Glomerular visceral epithelial cell (primary cell): ENCODE measurements around the gene YBEY.

Source experiments
- DNase-seq: peaks from one replicate; pipeline ENCODE4 v3.0.0-alpha.2; 2016; ENCODE audit errors: extremely low spot score

The YBEY gene

GRCh38 chr21:46327711-46328110 lies 41.6 kb downstream of the YBEY start:
- no peak for DNase-seq

- DNase-seq = no peak
Observed at GRCh38 chr21:46328151-46328550, 42.0 kb downstream of the YBEY start.

- DNase-seq = no peak
Observed at GRCh38 chr21:46329796-46330195, 43.7 kb downstream of the YBEY start.

- DNase-seq = no peak
Observed at GRCh38 chr21:46334351-46335140, 48.4 kb downstream of the YBEY start.

GRCh38 chr21:46336603-46337002 lies 50.5 kb downstream of the YBEY start:
- DNase-seq = no peak

GRCh38 chr21:46340998-46341397 lies 54.9 kb downstream of the YBEY start:
- DNase-seq = no peak

- DNase-seq = no peak
Observed at GRCh38 chr21:46344219-46344915, 58.2 kb downstream of the YBEY start.

- DNase-seq = no peak
Observed at GRCh38 chr21:46345861-46346260, 59.7 kb downstream of the YBEY start.

- no peak for DNase-seq
Observed at GRCh38 chr21:46346296-46347202, 60.4 kb downstream of the YBEY start.

- no peak for DNase-seq
Observed at GRCh38 chr21:46347203-46347550, 61.0 kb downstream of the YBEY start.
